Natural killer cell (primary cell): ENCODE measurements around the gene PLB1. TPM values are rescaled to one million over a fixed set of nuclear protein-coding genes. Genes with fewer than 3 reads are reported as not detected.

Experiments used
- ATAC-seq, 3 donors: fragments of 150-1000 bp in 2 of 3; fragments of 200-7000 bp in 1 of 3; cut with Tn5 transposase; 1 replicate in 1 of 3; 2 replicates in 2 of 3; pipeline ENCODE4 v1.10.0; 2021; ENCODE audit warnings: mild to moderate bottlenecking in 2 of 3, moderate library complexity in 2 of 3
- DNase-seq, 2 donors: peaks; one replicate each; pipeline versions ENCODE4 v3.0.0 to v3.0.0-alpha.2; 2013 to 2021; ENCODE audit warnings: mixed read lengths in 1 of 2
- H3K27ac ChIP-seq: one replicate; pipeline ENCODE4 v1.5.1; 2013; ENCODE audit warnings: mild to moderate bottlenecking, low read length
- H3K27me3 ChIP-seq: one replicate; pipeline ENCODE4 v1.6.1; 2013; ENCODE audit warnings: low read length; ENCODE audit not compliant: control insufficient read depth, insufficient read depth
- H3K36me3 ChIP-seq: one replicate; pipeline ENCODE4 v1.6.1; 2013; ENCODE audit warnings: low read length; ENCODE audit not compliant: control insufficient read depth, insufficient read depth
- H3K4me1 ChIP-seq: one replicate; pipeline ENCODE4 v1.6.1; 2013; ENCODE audit warnings: low read length; ENCODE audit not compliant: control insufficient read depth, insufficient read depth
- H3K4me3 ChIP-seq: one replicate; pipeline ENCODE4 v1.5.1; 2013; ENCODE audit warnings: low read length
- H3K9me3 ChIP-seq: one replicate; pipeline ENCODE4 v1.6.1; 2013; ENCODE audit warnings: low read length; ENCODE audit not compliant: control insufficient read depth, insufficient read depth
- H3K27ac Mint-ChIP-seq, 2 donors: one replicate each; pipeline ENCODE4 v1.8.0; 2022; ENCODE audit warnings: mild to moderate bottlenecking in 2 of 2, mixed read lengths in 2 of 2, moderate library complexity in 1 of 2
- H3K27me3 Mint-ChIP-seq, 2 donors: one replicate each; pipeline ENCODE4 v1.8.0; 2022; ENCODE audit warnings: low read depth in 2 of 2, mixed read lengths in 2 of 2
- H3K36me3 Mint-ChIP-seq: one replicate; pipeline ENCODE4 v1.8.0; 2022; ENCODE audit warnings: mixed read lengths
- H3K4me1 Mint-ChIP-seq, 2 donors: one replicate each; pipeline ENCODE4 v1.8.0; 2022; ENCODE audit warnings: mixed read lengths in 2 of 2
- H3K4me3 Mint-ChIP-seq: one replicate; pipeline ENCODE4 v1.8.0; 2022; ENCODE audit warnings: mild to moderate bottlenecking, moderate library complexity, mixed read lengths
- H3K9me3 Mint-ChIP-seq, 2 donors: one replicate each; pipeline ENCODE4 v1.8.0; 2022; ENCODE audit warnings: mixed read lengths in 2 of 2
- WGBS: methylation state at CpG from one replicate; pipeline ENCODE4 v1.1.7; 2013; ENCODE audit warnings: missing lambda C conversion rate; ENCODE audit not compliant: insufficient coverage; 5-methylcytosine and 5-hydroxymethylcytosine counted together
- intact Hi-C: fragments of 100-400 bp; cut with micrococcal nuclease; formaldehyde crosslinking; loops from one replicate; pipeline ENCODE4 v1.14.2; 2022
- total RNA-seq, 4 donors: library from RNA; stranded (reverse); fragments of 120-200 nt in 1 of 4; gene quantifications; one replicate each; pipeline versions ENCODE4 v1.2.3 to v1.2.4, GENCODE V29; 2013 to 2022
- TF ChIP-seq, protein P1 (sequence below): fragments of 200-600 bp; IDR thresholded peaks from one replicate; pipeline ENCODE4 v1.8.0; 2022; ENCODE audit warnings: antibody characterized with exemption

The PLB1 gene
- total RNA-seq, 3 donors from 2014 or later (not counting 1 experiment from before 2014, with no cell fraction given) = 1.7 to 2.6 (median 1.9) TPM

DNA sequence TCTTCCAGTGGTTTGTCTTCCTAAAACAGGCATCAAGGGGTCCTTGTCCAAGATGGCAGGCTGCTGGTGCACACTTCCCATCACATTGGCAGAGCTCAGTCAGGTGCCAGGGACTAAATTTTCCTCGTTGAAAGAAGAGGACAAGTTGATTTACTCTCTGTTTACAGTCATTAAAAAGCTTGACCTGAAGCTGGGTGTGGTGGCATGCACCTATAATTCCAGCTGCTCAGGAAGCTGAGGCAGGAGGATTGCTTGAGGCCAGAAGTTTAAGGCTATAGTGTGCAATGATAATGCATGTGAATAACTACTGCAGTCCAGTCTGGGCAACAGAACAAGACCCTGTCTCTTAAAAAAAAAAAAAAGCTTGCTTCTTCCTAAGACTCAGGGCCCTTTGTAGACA is 3.6 kb upstream of the PLB1 start:
- Mint-ChIP-seq H3K4me3 (no peak overlapping the region), H3K36me3 (no peaks in the 10 kb centered on the region), H3K9me3 (no peaks in the 10 kb centered on the region), H3K4me1 (no peaks in the 10 kb centered on the region), H3K27me3 (peaks cover 0 to 7% of the 10 kb centered on the region in 2 donors), H3K27ac (no peak overlapping the region)
- no peaks in the 10 kb centered on the region for H3K36me3 ChIP-seq
- no peak overlapping the region for H3K27ac ChIP-seq
- intact Hi-C loops = no loop called here
- no peaks in the 10 kb centered on the region for H3K27me3 ChIP-seq
- TF ChIP-seq, protein P1, sequence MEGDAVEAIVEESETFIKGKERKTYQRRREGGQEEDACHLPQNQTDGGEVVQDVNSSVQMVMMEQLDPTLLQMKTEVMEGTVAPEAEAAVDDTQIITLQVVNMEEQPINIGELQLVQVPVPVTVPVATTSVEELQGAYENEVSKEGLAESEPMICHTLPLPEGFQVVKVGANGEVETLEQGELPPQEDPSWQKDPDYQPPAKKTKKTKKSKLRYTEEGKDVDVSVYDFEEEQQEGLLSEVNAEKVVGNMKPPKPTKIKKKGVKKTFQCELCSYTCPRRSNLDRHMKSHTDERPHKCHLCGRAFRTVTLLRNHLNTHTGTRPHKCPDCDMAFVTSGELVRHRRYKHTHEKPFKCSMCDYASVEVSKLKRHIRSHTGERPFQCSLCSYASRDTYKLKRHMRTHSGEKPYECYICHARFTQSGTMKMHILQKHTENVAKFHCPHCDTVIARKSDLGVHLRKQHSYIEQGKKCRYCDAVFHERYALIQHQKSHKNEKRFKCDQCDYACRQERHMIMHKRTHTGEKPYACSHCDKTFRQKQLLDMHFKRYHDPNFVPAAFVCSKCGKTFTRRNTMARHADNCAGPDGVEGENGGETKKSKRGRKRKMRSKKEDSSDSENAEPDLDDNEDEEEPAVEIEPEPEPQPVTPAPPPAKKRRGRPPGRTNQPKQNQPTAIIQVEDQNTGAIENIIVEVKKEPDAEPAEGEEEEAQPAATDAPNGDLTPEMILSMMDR = no peak
- no peaks in the 10 kb centered on the region for H3K4me1 ChIP-seq
- H3K4me3 ChIP-seq = no peak overlapping the region
- no peaks in the 10 kb centered on the region for H3K9me3 ChIP-seq
- 65% methylated on average over 1 of the region's 1 CpG for WGBS
- no peak for ATAC-seq
- DNase-seq = no peak

DNA sequence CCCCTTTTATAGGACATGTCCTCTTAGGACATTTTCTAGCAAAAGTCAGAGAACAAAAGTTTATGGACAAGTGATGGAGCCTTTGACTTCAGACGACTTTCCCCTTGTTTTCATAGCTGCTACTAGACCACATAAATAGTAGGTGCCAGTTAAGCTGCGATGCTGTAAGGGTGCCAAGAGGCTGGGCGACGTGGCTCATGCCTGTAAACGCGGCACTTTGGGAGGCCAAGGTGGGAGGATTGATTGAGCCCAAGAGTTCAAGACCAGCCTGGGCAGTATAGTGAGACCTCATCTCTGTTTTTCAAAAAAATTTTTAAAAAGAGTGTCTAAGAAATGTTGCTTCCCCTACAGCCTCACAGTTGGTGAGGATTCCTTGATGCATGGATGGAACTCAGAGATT is 2.2 kb upstream of the PLB1 start:
- intact Hi-C loops = no loop called here
- no peak overlapping the region for H3K27ac ChIP-seq
- TF ChIP-seq, protein P1 = no peak
- Mint-ChIP-seq H3K4me3 (no peak overlapping the region), H3K9me3 (no peaks in the 10 kb centered on the region), H3K27ac (no peak overlapping the region), H3K36me3 (no peaks in the 10 kb centered on the region), H3K4me1 (no peaks in the 10 kb centered on the region), H3K27me3 (peaks cover 0 to 7% of the 10 kb centered on the region in 2 donors)
- H3K36me3 ChIP-seq = no peaks in the 10 kb centered on the region
- ATAC-seq (no peak), DNase-seq (no peak)
- no peaks in the 10 kb centered on the region for H3K9me3 ChIP-seq
- H3K4me3 ChIP-seq = no peak overlapping the region
- 83% methylated on average over 6 of the region's 6 CpGs for WGBS
- H3K4me1 ChIP-seq = no peaks in the 10 kb centered on the region
- no peaks in the 10 kb centered on the region for H3K27me3 ChIP-seq

DNA sequence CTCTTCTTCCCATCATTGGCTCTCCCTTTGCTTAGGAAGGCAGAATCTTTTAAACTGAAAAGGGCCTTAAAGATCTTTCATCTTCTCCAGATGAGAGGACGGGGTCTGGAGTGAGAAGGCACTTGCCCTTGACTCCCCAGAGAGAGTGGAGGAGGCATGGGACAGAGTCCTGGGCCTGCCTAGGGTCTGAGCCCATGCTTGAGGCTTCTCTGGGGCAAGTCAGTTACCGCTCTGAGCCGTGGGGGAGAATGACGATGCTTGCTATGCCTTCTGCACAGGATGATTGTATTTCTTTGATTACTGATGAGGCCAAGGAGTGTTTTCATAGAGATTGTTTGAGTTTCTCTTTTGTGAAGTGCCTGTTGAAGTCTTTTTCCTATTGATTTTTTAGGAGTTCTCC is 921 bp downstream of the PLB1 start:
- no peaks in the 10 kb centered on the region for H3K36me3 Mint-ChIP-seq
- 92% methylated on average over 4 of the region's 4 CpGs for WGBS
- no peak for DNase-seq

DNA sequence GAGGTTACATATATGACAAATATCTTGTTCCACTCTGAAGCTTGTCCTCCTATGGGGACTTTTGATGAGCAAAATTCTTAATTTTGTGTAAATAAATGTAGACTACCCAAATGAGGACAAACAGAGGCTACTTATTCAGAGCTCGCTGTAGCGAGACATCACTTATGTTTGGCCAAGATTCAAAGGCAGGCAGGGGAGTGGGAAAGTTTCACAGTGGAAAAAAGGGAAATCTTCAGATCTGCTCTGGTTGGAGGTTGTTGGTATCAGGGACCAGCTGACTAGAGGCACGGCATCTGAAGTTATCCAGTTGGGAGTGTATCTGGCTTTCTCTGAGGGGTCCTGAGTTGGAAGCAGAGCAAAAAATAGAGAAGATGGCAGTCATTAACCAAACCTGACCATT is 1.3 kb downstream of the PLB1 start:
- DNase-seq (no peak), ATAC-seq (no peak)
- H3K27ac Mint-ChIP-seq = no peak overlapping the region
- peaks cover 0 to 7% of the 10 kb centered on the region in 2 donors for H3K27me3 Mint-ChIP-seq
- no peaks in the 10 kb centered on the region for H3K4me1 Mint-ChIP-seq
- 97% methylated on average over 3 of the region's 3 CpGs for WGBS
- Histone ChIP-seq H3K4me1 (no peaks in the 10 kb centered on the region), H3K9me3 (no peaks in the 10 kb centered on the region), H3K4me3 (no peak overlapping the region), H3K27ac (no peak overlapping the region), H3K27me3 (peaks cover 3% of the 10 kb centered on the region), H3K36me3 (no peaks in the 10 kb centered on the region)
- no peaks in the 10 kb centered on the region for H3K36me3 Mint-ChIP-seq
- TF ChIP-seq, protein P1 = no peak
- intact Hi-C loops = no loop called here
- H3K9me3 Mint-ChIP-seq = no peaks in the 10 kb centered on the region
- no peak overlapping the region for H3K4me3 Mint-ChIP-seq

More for the DNA sequence above, 921 bp downstream of the PLB1 start:
- Mint-ChIP-seq H3K9me3 (no peaks in the 10 kb centered on the region), H3K4me3 (no peak overlapping the region), H3K4me1 (no peaks in the 10 kb centered on the region), H3K27ac (no peak overlapping the region), H3K27me3 (peaks cover 0 to 7% of the 10 kb centered on the region in 2 donors)
- TF ChIP-seq, protein P1 = no peak
- no peaks in the 10 kb centered on the region for H3K36me3 ChIP-seq
- no peaks in the 10 kb centered on the region for H3K9me3 ChIP-seq
- no peaks in the 10 kb centered on the region for H3K4me1 ChIP-seq
- peaks cover under 1% of the 10 kb centered on the region for H3K27me3 ChIP-seq
- H3K27ac ChIP-seq = no peak overlapping the region
- no peak overlapping the region for H3K4me3 ChIP-seq
- intact Hi-C loops = no loop called here
- ATAC-seq = no peak
